Measurements from ENCODE around the gene ASPSCR1.

DNA sequence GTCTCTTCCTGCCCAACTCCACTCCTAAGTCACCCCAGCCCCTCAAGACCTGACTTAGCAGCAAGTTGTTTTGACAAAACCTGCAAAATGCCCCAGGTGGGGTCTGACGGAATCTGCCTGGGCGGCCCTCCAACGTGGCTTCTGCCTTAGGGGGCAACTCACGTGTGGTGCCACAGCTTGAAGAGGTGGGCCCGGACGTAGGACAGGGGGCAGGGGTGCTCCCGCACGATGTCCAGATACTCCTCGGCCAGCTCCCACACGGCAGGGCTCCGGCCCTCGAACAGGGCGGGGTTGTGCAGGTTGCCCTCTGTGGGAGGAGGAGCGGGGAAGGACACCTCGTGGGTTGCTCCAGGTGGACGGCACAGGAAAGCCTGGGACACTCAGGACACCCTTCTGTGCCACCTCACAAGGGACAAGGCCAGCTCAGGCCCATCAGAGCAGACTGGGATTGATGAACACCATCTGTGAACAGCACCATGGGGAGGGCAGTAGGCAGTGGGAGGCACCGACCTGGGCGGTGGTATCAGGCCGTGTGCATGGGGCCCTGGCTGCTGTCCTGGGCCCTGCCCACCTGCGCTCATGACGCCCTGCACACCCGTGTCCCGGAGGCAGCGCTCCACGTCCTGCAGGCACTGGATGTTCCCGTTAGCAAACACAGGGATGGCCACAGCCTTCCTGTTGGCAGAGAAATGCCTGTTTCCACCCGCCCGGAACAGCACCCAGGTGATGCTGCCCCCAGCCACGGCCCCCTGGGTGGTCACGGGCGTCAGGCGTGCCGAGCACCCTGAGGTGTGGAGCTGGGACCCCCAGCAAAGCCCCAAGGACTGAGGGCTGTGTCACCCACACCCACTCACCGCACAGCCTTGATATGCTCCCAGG lies 83.9 kb downstream of the ASPSCR1 start:
- TF ChIP-seq, protein P1, sequence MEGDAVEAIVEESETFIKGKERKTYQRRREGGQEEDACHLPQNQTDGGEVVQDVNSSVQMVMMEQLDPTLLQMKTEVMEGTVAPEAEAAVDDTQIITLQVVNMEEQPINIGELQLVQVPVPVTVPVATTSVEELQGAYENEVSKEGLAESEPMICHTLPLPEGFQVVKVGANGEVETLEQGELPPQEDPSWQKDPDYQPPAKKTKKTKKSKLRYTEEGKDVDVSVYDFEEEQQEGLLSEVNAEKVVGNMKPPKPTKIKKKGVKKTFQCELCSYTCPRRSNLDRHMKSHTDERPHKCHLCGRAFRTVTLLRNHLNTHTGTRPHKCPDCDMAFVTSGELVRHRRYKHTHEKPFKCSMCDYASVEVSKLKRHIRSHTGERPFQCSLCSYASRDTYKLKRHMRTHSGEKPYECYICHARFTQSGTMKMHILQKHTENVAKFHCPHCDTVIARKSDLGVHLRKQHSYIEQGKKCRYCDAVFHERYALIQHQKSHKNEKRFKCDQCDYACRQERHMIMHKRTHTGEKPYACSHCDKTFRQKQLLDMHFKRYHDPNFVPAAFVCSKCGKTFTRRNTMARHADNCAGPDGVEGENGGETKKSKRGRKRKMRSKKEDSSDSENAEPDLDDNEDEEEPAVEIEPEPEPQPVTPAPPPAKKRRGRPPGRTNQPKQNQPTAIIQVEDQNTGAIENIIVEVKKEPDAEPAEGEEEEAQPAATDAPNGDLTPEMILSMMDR (IDR thresholded peaks at IDR 0.05 in 8 of 11, conservative IDR thresholded peaks at IDR 0.05 in 3 of 11) = no peak
- TF ChIP-seq POLR2A (IDR thresholded peaks at IDR 0.05) = no peak
- TF ChIP-seq POLR2AphosphoS5 (IDR thresholded peaks at IDR 0.05) = peak in 2 of 3 donors; percentile 26 to 58

Measured in spleen (tissue), 7 donors.